Forelimb muscle (tissue), 1 donor: ENCODE results near the gene METTL9. TPM values are rescaled to one million over a fixed set of nuclear protein-coding genes. Genes with fewer than 3 reads are reported as not detected.
"Not testable (repeated sequence)": the region's sequence is repeated elsewhere in the genome, so short reads cannot be mapped to it uniquely, and the experiment has no call there.

Experiments used
- DNase-seq: peaks from one replicate; pipeline ENCODE4 v3.0.0-alpha.2; 2013; ENCODE audit warnings: low read depth
- polyA plus RNA-seq: library from polyadenylated mRNA; unstranded; fragments of 120-200 nt; gene quantifications from one replicate; pipeline ENCODE4 v1.2.1, GENCODE V29; 2013; ENCODE audit not compliant: insufficient read length

METTL9 gene
- polyA plus RNA-seq, 1 donor, result 97.8 TPM

DNA sequence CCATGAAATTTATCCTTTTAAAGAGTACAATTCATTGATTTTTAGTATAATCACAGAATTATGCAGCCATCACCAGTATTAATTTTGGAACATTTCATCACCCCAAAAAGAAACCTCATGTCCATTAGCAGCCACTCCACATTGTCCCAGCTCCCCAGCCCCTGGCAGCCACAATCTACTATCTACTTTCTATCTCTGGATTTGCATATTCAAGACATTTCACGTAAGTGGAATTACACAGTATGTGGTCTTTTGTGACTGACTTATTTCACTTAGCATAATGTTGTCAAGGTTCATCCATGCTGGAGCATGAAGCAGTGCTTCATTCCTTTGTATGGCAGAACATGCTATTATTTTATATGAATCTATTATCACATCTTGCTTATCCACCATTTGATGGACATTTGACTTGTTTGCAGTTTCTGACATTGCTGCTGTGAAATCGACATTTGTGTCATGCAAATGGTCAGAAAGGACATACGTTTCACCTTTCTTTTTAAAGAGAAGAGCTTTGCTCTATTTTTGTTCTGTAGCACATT lies 10.7 kb downstream of the METTL9 start:
- DNase-seq, result no peak

DNA sequence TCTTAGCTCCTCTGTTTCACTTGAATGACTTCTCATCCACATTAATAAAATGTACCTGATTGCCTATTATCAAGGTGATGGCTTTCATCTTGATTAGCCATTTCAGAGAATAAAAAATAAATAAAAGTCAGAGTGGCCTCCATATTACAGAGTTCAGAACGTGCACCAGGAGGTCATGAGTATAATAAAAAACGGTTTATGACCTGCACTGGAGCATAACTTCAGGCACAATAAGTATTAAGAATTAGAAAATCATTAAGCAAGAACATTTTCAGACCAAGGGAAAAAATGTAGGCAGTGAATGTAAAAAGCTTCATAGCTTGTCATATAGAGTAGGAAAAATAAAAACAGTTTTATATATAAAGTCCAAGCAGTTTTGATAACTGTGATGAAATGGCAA lies 11.4 kb downstream of the METTL9 start:
- DNase-seq, result no peak

DNA sequence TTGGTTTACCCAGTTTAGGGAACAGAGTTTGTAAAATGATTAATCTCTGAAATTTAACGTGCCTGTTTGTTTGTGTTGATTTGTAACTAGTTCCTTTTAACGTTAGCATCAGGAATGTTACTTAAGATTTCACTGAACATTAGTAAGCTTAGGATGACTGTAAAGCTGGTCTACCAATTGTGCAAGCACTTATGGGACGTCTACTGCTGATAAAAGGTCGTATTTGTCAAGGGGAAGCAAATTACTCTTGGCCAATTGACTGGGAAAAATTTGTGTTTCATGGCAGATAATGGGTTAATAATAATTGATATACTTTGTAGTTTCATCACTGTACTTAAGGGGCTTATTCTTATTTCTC lies 11.8 kb downstream of the METTL9 start:
- no peak for DNase-seq

DNA sequence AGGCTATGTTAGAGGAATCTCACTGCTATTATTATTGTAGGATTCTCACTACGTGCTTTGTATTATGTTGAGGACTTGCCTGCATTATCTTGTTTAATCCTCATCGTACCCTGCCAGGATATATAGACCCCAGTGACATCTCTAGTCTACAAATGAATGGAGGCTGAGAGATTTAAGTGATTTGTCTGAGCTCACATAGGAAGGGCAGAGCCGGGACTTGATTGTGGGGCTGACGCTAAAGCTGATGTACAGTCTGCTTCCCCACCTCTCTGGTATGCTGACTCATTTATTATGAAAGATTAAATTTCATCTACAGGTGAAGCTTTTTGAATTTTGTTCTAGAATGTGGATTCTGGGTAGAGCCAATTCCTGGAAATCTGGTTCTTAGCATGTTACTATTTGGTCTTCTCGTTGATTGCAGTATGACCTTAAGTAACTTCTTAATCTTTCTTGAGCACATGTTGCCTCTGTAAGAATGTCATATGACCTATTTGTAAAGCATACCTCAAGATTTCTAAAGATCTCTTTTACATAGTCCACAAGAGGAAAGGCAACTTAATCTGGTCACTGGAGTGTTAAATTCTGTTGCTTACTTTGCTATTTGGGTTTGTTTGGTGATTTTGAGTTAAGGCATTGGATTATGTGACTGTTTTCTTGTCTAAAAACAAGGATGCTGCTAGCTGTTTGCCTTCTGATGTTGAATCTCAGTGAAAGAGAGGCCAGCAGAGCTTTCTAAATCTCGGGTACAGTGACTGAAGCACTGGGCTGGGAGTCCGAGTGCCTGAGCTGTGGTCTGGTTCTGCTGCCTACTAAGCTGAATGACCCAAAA lies 12.4 kb downstream of the METTL9 start:
- no peak for DNase-seq

DNA sequence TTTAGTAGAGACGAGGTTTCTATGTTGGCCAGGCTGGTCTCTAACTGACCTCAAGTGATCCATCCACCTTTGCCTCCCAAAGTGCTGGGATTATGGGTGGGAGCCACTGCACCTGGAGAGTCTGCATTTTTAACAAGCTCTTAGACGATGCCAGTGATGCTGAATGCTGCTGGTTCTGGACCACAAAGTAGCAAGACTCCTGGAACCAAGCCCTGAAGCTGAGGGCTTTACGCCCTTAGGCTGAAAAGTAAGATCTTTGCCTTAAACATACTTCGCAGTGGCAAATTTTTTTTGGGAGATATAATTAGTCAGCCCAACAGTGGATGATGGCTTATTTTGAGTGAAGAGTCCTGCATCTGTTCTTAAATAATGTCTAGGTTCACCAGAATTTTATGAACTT lies 14.0 kb downstream of the METTL9 start:
- no peak for DNase-seq

DNA sequence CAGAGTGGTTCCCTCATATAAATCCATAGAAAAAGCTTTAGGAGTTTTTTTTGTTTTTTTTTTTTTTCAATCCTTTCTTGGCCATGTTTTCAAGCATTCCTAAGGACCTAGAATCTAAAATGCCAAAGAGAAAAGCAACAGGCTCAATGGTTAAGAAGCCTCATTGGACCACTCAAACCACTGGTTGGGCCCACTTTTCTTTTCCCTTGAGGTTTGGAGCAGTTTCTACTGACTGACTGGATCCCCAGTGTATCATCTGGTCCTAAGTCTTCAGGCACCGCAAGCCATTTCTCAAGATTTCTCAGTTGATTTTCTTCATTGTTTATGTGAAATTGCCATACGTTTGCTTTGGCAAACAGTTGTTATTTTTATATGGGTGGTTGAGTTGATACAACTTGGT lies 14.4 kb downstream of the METTL9 start:
- DNase-seq, result no peak

DNA sequence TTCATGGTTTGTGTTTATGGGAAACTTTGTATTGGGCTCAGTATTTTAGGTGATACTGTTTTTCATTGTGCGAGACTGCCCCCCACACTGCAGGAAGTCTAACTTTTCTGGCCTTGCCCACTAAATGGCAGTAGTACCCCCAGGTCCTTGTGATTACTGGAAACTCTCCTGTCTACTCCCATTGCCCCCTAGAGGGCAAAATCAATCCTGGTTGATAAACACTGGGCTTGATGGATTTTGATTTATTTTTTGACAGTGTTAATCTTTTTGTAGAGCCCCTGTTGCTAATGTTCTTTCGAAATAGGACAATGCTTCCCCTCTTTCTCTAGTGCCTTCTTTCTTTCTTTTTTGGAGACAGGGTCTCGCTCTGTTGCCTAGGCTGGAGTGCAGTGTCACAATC lies 15.5 kb downstream of the METTL9 start:
- DNase-seq, result no peak

DNA sequence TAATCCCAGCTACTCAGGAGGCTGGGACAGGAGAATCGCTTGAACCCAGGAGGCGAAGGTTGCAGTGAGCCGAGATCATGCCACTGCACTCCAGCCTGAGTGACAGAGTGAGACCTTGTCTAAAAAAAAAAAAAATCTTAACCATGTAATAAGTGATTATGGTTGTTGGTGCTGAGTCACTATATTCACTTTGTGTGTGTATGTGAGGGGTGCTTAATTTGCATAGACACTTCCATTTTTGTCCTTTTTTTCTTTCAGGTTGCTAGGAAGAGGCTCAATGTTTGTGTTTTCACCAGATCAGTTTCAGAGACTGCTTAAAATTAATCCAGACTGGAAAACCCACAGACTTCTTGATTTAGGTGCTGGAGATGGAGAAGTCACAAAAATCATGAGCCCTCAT lies 18.2 kb downstream of the METTL9 start:
- DNase-seq, result no peak

DNA sequence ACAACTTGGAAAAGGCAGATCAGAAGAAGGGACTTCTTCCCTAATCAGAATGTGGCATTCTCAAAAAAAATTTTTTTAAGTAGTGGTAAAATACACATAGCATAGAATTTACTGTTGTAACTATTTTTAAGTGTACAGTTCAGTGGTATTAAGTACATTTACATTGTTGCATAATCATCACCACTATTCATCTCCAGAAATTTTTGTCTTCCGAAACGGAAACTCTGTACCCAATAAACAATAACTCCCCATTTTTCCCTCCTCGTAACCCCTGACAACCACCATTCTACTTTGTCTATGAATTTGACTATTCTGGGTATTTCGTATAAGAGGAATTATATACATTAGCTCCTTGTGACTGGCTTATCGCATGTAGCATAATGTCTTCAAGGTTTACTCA lies 18.9 kb downstream of the METTL9 start:
- DNase-seq, result no peak

DNA sequence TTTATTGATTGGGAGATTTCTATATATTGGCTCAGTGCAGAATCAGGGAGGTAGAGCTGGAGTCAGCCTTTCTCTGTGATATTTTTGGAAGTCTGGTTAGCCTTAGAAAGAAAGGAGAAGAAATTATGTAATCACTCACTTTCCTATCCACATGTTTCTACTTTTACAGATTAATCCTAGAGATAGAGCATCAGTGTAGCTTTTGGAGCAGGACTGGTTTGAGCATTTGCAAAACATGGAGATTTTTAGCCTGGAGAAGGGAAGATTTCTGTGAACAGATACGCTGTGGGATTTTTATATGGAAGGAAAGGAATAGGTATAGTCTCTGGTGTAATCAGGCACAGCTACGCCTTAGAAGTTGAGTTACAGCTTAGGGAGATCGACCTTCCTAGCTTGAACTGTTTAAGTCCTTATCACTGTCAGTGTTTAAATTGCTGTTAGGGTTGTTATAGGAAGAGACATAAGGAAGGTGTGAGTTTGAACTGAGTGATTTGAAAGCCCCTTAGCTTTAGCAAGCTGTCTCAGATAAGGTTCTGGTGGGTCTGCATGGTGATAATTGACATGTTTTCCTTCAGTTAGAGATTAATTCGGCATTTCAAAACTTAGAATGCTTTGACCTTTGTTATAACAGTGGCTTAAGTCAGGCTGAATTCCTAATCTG lies 20.5 kb downstream of the METTL9 start:
- no peak for DNase-seq

DNA sequence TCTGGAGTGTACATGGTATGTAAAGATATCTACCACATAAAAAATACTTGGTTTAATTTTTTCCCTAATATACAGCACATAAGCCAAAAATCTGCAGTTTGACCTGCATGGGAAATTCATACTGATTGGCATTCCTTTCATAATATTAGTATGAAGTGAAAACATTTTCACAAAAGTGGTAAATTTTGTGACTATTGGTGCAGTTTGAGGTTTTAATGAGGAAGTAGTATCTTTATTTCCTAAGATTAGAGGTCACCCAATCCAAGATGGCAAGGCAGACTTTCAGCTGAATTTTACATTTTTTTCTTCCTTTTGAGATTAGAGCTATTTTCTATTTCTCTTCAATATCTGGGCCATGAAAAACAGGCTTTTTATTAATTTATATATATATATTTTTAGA lies 21.2 kb downstream of the METTL9 start:
- DNase-seq, result no peak

DNA sequence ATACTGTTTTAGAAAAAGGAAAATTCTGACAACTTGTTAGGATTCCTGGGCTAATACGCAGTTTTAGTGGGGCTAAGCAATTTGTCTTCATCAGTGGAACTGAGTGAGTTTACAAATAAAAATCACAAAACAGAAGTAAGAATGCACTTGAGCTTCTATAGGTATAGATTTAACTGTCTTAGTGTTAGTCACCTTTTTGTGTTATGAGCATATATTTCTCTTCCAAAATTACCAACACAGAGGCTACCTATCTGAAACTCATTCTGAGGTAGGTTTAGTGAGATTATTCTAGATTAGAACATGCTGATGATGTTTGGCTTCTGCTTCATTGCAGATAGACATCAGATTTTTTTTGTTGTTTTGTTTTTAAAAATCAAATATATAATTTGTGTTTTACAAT lies 23.2 kb downstream of the METTL9 start:
- no peak for DNase-seq

DNA sequence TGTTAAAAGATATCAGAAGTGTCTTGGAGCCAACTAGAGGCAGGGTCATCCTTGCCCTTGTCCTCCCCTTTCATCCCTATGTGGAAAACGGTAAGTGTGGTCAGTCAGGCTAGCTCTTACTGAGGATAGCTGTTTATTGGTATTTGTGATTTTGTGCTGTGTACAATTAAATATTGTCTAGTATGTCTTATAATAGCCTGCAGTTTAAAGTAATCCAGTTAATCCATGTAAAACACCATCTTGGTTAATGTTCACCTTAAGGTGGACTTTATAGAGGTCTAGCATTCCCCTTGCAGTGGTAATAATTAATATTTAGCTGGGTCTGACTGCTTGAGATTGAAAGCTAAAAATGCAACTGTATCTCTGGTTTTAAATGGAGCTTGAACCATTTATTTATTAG lies 25.6 kb downstream of the METTL9 start:
- DNase-seq, result no peak

DNA sequence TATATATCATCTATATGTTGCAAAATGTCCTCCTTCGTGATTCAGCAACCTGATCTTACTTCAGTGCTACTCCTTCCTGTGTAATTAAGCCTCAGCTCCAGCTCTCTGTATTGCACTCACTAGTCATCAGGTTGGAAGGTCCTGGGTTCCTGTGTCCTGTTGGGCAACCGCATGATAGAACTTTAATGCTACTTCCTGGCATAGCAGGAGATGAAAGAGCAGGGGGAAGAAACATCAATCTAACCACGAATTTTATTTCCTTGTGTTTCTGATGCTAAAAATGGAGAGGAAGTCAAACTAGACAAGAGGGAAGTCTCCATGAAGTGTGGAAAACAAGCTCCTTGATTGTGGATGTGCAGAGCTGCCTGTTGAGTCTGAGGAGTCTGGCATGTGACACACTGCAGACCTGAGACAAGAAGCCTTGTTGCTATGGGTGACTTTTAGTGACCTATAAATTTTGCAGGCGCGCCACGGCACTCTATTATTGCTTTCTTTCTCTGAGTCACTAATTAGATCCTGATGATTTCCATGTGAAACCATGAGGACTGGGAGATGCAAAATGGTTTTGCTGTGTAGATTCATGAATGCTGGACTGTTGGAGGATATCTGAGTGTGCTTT lies 27.4 kb downstream of the METTL9 start:
- no peak for DNase-seq

DNA sequence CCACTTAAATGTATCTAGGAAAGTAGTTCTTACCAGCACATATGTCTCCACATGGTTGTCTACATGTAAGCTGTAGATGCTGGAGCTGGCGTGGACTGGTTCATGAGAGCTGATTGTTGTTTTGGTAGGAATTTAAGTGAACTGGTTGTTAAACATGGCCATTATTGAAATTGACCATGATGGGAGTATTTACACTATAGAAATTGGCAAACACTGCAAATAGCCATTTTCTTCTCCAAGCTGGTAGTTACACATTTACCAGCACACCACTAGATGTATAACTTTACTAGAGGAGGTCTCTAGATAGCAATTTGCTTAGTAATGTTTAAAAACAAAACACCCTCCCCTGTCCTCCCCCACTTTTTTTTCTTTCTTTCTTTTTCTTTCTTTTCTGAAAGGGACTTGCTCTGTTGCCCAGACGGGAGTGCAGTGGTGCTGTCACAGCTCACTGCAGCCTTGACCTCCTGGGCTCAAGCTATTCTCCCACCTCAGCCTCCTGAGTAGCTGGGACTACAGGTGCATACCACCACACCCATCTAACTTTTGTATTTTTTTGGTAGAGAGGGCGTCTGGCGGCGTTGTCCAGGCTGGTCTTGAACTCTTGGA lies 28.8 kb downstream of the METTL9 start:
- no peak for DNase-seq

DNA sequence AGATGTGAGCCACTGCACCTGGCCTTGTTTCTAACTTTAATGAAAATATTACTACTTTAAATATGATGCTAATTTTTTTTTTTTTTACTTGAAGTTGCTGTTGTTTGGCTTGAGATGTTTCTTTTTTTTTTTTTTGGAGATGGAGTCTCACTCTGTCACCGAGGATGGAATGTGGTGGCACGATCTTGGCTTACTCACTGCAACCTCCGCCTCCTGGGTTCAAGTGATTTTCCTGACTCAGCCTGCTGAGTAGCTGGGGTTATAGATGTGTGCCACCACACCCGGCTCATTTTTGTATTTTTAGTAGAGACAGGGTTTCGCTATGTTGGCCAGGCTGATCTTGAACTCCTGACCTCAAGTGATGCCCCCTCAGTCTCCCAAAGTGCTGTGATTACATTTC lies 29.4 kb downstream of the METTL9 start:
- DNase-seq, result no peak

DNA sequence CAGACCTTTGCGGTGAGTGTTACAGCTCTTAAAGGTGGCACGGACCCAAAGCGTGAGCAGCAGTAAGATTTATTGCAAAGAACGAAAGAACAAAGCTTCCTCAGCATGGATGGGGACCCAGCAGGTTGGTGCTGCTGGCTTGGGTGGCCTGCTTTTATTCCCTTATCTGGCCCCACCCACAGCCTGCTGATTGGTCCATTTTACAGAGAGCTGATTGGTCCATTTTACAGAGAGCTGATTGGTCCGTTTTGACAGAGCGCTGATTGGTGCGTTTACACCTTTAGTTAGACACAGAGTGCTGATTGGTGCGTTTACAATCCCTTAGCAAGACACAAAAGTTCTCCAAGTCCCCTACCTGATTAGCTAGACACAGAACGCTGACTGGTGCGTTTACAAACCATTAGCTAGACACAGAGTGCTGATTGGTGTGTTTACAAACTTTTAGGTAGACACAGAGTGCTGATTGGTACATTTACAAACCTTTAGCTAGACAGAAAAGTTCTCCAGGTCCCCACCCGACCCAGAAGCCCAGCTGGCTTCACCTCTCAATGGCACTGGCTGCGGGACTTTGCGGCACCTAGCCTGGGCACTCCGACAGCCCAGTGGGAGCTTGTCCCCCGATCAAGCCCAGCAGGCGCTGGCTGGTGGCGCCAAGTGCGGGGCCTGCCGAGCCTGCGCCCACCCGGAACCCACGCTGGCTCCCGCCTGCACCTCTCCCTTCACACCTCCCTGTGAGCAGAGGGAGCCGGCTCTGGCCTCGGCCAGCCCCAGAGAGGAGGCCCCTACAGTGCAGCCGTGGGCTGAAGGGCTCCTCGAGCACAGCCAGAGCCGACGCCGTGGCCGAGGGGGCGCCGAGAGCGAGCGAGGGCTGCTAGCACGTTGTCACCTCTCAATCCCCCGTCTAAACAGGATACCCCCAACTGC lies 30.5 kb downstream of the METTL9 start:
- not testable (repeated sequence) for DNase-seq

DNA sequence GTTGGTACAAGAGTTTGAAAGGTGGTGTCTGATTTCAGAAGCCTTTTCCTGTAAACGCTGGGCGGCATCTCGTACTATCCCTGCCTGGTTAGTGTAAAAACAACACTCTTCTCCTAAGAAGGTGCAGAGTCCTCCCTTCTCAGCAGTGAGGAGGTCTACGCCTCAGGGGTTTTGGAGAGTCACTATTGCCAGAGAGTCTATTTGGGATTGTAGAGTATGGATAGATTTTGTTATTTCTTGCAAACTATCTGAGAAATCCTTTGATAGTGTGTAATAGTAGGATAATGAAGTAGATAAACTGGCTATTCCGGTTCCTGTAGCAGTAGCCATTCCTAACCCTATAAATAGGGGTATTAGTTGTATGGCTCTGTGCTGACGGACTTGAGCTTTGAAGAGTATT lies 31.5 kb downstream of the METTL9 start:
- not testable (repeated sequence) for DNase-seq

DNA sequence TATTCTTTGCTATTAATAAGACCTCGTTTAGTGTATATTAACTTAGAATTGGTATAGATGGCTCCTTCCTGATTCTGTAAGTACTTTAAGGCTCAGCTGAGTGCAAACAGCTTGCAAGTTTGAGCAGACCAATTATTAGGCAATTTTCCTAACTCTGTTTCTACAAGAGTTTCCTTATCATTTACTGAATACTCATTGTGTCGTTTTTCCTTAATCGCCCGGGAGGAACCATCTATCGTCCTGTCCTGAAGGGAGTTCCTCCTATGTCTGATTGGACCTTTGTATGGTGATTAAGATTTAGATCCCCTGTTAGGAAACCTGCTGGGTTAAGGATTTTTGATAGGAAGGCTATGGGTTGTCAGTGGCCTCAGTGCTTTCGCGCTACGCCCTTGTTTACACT lies 32.0 kb downstream of the METTL9 start:
- not testable (repeated sequence) for DNase-seq

DNA sequence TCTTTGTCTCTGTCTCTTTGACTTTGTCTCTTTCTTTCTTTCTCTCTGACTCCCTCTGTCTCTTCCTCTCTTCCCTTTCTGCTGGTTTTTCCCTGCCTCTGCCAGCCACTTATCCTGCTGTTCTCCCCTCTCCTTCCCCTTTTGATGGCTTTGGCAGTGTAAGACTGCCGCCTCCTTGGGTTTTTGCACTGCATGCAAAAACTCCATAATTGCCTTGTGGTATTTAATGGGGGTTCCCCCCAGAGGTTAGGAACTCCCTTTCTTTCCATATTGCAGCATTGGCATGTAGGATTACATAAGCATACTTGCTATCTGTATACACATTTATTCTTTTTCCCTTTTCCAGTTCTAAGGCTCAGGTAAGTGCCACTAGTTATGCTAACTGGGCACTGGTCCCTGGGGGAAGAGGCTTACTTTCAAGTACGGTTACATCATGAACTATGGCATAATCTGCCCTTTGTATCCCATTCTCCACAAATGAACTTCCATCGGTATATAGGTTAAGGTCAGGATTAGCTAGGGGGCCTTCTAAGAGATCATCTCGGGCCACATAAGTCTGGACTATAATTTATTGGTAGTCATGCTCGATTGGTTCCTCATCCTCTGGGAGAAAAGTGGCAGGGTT lies 32.7 kb downstream of the METTL9 start:
- DNase-seq, result not testable (repeated sequence)

DNA sequence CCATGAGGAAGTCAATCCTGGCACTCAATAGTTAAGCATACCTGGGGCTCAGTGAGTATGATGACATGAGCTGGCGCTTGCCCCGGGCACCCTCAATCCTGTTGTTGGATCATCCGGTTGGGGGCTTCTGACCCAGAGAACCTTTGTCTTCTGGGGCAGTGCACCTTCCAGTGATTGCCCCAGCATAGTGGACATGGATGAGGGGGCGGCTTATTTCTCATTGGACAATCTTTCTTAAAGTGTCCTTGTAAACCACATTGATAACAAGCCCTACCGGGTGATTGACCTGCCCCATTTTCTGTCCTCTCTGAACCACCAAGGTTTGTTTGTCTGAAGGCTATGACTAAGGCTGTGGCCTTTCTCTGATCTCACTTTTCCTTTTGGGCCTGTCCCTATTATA lies 34.8 kb downstream of the METTL9 start:
- no peak for DNase-seq
